ENCODE data around the gene HHAT. TPM values are rescaled to one million over a fixed set of nuclear protein-coding genes. Genes with fewer than 3 reads are reported as not detected.

Gene HHAT
- polyA plus RNA-seq, 1 donor (not counting 4 experiments of a cell fraction or from before 2014, with no cell fraction given), result 3.8 TPM

DNA sequence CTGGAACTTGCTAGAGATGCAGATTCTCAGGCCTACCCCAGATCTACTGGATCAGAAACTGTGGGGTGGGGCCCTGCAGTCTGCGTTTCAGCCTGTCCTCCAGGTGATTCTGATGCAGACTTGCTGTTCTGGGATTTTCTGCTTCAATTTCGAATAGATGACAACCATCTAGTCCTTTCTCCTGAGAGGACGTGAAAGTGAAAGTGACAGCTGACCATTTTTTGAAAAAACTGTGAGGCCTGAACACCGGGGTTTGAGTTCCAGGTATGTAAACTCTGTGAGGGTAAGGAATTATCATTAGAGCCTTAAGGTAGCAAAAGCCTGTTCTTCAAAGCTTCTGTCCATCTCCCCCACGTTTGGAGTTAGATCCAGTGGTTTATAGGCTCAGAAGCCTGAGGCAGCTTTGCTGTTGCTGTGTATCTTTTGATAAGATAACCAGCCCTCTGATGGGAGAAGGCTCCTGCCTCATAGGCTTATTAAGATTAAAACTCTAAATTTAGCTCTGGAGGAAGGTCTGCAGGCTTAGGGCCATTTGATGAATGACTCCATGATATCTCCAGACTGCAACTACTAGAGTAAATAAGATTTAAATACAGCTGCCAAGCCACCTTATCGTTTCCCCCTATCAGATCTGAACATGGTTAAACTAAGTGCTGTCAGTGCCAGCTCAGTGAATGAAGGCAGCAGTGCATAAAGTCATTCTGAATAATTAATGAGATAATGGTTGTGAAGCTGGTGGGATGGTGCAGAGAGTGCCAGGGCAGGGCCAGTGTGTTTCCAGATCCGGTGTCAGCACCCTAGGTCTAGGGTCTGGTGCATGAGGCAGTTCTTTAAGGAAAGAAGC, 335.2 kb downstream of the HHAT start:
- FAIRE-seq (no peak), DNase-seq (ENCODE audit: low read depth, low spot score) (no peak)
- H3K4me1 ChIP-seq (ENCODE audit: control insufficient read depth, extremely low read depth, insufficient read depth, low read length), result no peaks in the 10 kb centered on the region
- H3K9me1 ChIP-seq (ENCODE audit: control insufficient read depth, extremely low read depth, insufficient read depth, low read length), result no peaks in the 10 kb centered on the region
- no peaks in the 10 kb centered on the region for H3K9me3 ChIP-seq (ENCODE audit: control insufficient read depth, low read depth, low read length)
- H3K9ac ChIP-seq (ENCODE audit: control insufficient read depth, extremely low read depth, insufficient read depth, low read length), result no peak overlapping the region
- H2AFZ ChIP-seq (ENCODE audit: control insufficient read depth, low read length), result no peak overlapping the region
- no peak overlapping the region for H3K27ac ChIP-seq (ENCODE audit: control insufficient read depth, insufficient read depth, low read length)
- H3K4me3 ChIP-seq (ENCODE audit: control insufficient read depth in 2 of 3, extremely low read depth in 1 of 3, insufficient read depth in 2 of 3, low read depth in 1 of 3, low read length in 3 of 3), result no peak overlapping the region
- TF ChIP-seq EZH2 (IDR thresholded peaks at IDR 0.05; ENCODE audit: low read length), result no peak
- no peak for TF ChIP-seq CTCF (optimal IDR thresholded peaks at IDR 0.05 in 1 of 3, IDR thresholded peaks at IDR 0.05 in 1 of 3, conservative IDR thresholded peaks at IDR 0.05 in 1 of 3; ENCODE audit: extremely low read depth in 1 of 3, insufficient read depth in 2 of 3, low read length in 3 of 3)
- dilution Hi-C loops (cut with MboI; ENCODE audit: extremely low pct_ligation_motif_present, low sequenced_read_pairs), result no loop called here
- no peaks in the 10 kb centered on the region for H3K36me3 ChIP-seq (ENCODE audit: control insufficient read depth in 2 of 2, extremely low read depth in 1 of 2, insufficient read depth in 2 of 2, low read length in 2 of 2)
- no peaks in the 10 kb centered on the region for H4K20me1 ChIP-seq (ENCODE audit: control insufficient read depth, extremely low read depth, insufficient read depth, low read length)
- H3K79me2 ChIP-seq (ENCODE audit: control insufficient read depth, insufficient read depth, low read length), result no peaks in the 10 kb centered on the region
- H3K4me2 ChIP-seq (ENCODE audit: control insufficient read depth, extremely low read depth, insufficient read depth, low read depth, low read length), result no peak overlapping the region
- no peaks in the 10 kb centered on the region for H3K27me3 ChIP-seq (ENCODE audit: control insufficient read depth, extremely low read depth, insufficient read depth, low read length)

GRCh38 chr1:210669951-210670350, 341.2 kb downstream of the HHAT start:
- H3K79me2 ChIP-seq (ENCODE audit: control insufficient read depth, insufficient read depth, low read length), result no peaks in the 10 kb centered on the region
- dilution Hi-C loops (cut with MboI; ENCODE audit: extremely low pct_ligation_motif_present, low sequenced_read_pairs), result no loop called here

More at GRCh38 chr1:210669951-210670350, 341.2 kb downstream of the HHAT start:
- Histone ChIP-seq H3K27ac (ENCODE audit: control insufficient read depth, insufficient read depth, low read length) (no peak overlapping the region), H3K4me2 (ENCODE audit: control insufficient read depth, extremely low read depth, insufficient read depth, low read depth, low read length) (no peak overlapping the region), H3K4me1 (ENCODE audit: control insufficient read depth, extremely low read depth, insufficient read depth, low read length) (no peaks in the 10 kb centered on the region), H2AFZ (ENCODE audit: control insufficient read depth, low read length) (no peak overlapping the region), H3K36me3 (ENCODE audit: control insufficient read depth in 2 of 2, extremely low read depth in 1 of 2, insufficient read depth in 2 of 2, low read length in 2 of 2) (no peaks in the 10 kb centered on the region), H3K9ac (ENCODE audit: control insufficient read depth, extremely low read depth, insufficient read depth, low read length) (no peak overlapping the region), H3K9me3 (ENCODE audit: control insufficient read depth, low read depth, low read length) (no peaks in the 10 kb centered on the region), H3K4me3 (ENCODE audit: control insufficient read depth in 2 of 3, extremely low read depth in 1 of 3, insufficient read depth in 2 of 3, low read depth in 1 of 3, low read length in 3 of 3) (no peak overlapping the region), H3K9me1 (ENCODE audit: control insufficient read depth, extremely low read depth, insufficient read depth, low read length) (no peaks in the 10 kb centered on the region), H4K20me1 (ENCODE audit: control insufficient read depth, extremely low read depth, insufficient read depth, low read length) (no peaks in the 10 kb centered on the region), H3K27me3 (ENCODE audit: control insufficient read depth, extremely low read depth, insufficient read depth, low read length) (no peaks in the 10 kb centered on the region)
- TF ChIP-seq EZH2 (IDR thresholded peaks at IDR 0.05; ENCODE audit: low read length), result no peak
- TF ChIP-seq CTCF (optimal IDR thresholded peaks at IDR 0.05 in 1 of 3, IDR thresholded peaks at IDR 0.05 in 1 of 3, conservative IDR thresholded peaks at IDR 0.05 in 1 of 3; ENCODE audit: extremely low read depth in 1 of 3, insufficient read depth in 2 of 3, low read length in 3 of 3), result no peak
- DNase-seq (ENCODE audit: low read depth, low spot score) (no peak), FAIRE-seq (no peak)
